Iris pigment epithelial cell (primary cell): ENCODE measurements around the gene FBLN2.
"Not testable (repeated sequence)": the region's sequence is repeated elsewhere in the genome, so short reads cannot be mapped to it uniquely, and the experiment has no call there.

Experiments used
- DNase-seq: peaks from one replicate; pipeline ENCODE4 v3.0.0-alpha.2; 2011; ENCODE audit warnings: low read depth

The FBLN2 gene

GRCh38 chr3:13549623-13550422 lies 898 bp downstream of the FBLN2 start:
- no peak for DNase-seq

- no peak for DNase-seq
These were observed 1.4 kb downstream of the FBLN2 start for GRCh38 chr3:13550423-13550690.

- no peak for DNase-seq
These were observed 2.0 kb downstream of the FBLN2 start for GRCh38 chr3:13550791-13551360.

GRCh38 chr3:13552857-13553652 lies 4.1 kb downstream of the FBLN2 start:
- DNase-seq = no peak

- no peak for DNase-seq
These were observed 4.8 kb downstream of the FBLN2 start for GRCh38 chr3:13553686-13554085.

GRCh38 chr3:13555753-13556152 lies 6.8 kb downstream of the FBLN2 start:
- DNase-seq = no peak

GRCh38 chr3:13556207-13556606 lies 7.3 kb downstream of the FBLN2 start:
- DNase-seq = no peak

- DNase-seq = no peak
These were observed 8.0 kb downstream of the FBLN2 start for GRCh38 chr3:13556917-13557316.

GRCh38 chr3:13557417-13557816 lies 8.5 kb downstream of the FBLN2 start:
- no peak for DNase-seq

GRCh38 chr3:13557926-13558325 lies 9.0 kb downstream of the FBLN2 start:
- DNase-seq = no peak

- no peak for DNase-seq
These were observed 9.7 kb downstream of the FBLN2 start for GRCh38 chr3:13558651-13559050.

- no peak for DNase-seq
These were observed 11.0 kb downstream of the FBLN2 start for GRCh38 chr3:13559764-13560525.

- DNase-seq = no peak
These were observed 12.5 kb downstream of the FBLN2 start for GRCh38 chr3:13561376-13561775.

GRCh38 chr3:13561967-13562366 lies 13.0 kb downstream of the FBLN2 start:
- no peak for DNase-seq

GRCh38 chr3:13562421-13562820 lies 13.5 kb downstream of the FBLN2 start:
- not testable (repeated sequence) for DNase-seq

- DNase-seq = no peak
These were observed 14.4 kb downstream of the FBLN2 start for GRCh38 chr3:13563321-13563720.

- no peak for DNase-seq
These were observed 15.0 kb downstream of the FBLN2 start for GRCh38 chr3:13563911-13564310.

GRCh38 chr3:13564751-13565560 lies 16.0 kb downstream of the FBLN2 start:
- no peak for DNase-seq

- DNase-seq = no peak
These were observed 16.9 kb downstream of the FBLN2 start for GRCh38 chr3:13565581-13566452.

GRCh38 chr3:13566453-13566748 lies 17.5 kb downstream of the FBLN2 start:
- DNase-seq = no peak

GRCh38 chr3:13566769-13567310 lies 17.9 kb downstream of the FBLN2 start:
- no peak for DNase-seq
